H9 (cell line): Measurements from ENCODE around the gene SLC2A8. TPM values are rescaled to one million over a fixed set of nuclear protein-coding genes. Genes with fewer than 3 reads are reported as not detected.

ENCODE experiments used
- DNase-seq: peaks from one replicate; pipeline ENCODE4 v3.0.0-alpha.2; 2017
- H2AFZ ChIP-seq: one replicate; pipeline ENCODE4 v1.6.1; 2013; ENCODE audit warnings: mild to moderate bottlenecking, low read length, control low read depth, moderate library complexity
- H2AK5ac ChIP-seq: 2 replicates; pipeline ENCODE4 v1.6.1; 2013; ENCODE audit warnings: low read length, control low read depth, mixed read lengths; ENCODE audit not compliant: insufficient read length
- H2BK120ac ChIP-seq: one replicate; pipeline ENCODE4 v1.6.1; 2013; ENCODE audit warnings: low read depth, mild to moderate bottlenecking, low read length, control low read depth, inconsistent platforms; ENCODE audit not compliant: poor library complexity, severe bottlenecking
- H2BK12ac ChIP-seq: 2 replicates; pipeline ENCODE4 v1.6.1; 2013; ENCODE audit warnings: low read length, control low read depth, mixed read lengths, low read depth; ENCODE audit not compliant: insufficient read length
- H2BK15ac ChIP-seq: 2 replicates; pipeline ENCODE4 v1.6.1; 2013; ENCODE audit warnings: low read depth, low read length, control low read depth
- H2BK20ac ChIP-seq: one replicate; pipeline ENCODE4 v1.6.1; 2013; ENCODE audit warnings: low read depth, mild to moderate bottlenecking, low read length, control low read depth, inconsistent platforms; ENCODE audit not compliant: poor library complexity, severe bottlenecking
- H2BK5ac ChIP-seq: 2 replicates; pipeline ENCODE4 v1.6.1; 2013; ENCODE audit warnings: low read length, control low read depth, mixed read lengths; ENCODE audit not compliant: insufficient read length
- H3K14ac ChIP-seq: 2 replicates; pipeline ENCODE4 v1.6.1; 2013; ENCODE audit warnings: low read length, control low read depth; ENCODE audit not compliant: insufficient read depth
- H3K18ac ChIP-seq: 2 replicates; pipeline ENCODE4 v1.6.1; 2013; ENCODE audit warnings: low read depth, mild to moderate bottlenecking, mixed read lengths, low read length, control low read depth; ENCODE audit not compliant: insufficient read length
- H3K23ac ChIP-seq: 2 replicates; pipeline ENCODE4 v1.6.1; 2013; ENCODE audit warnings: low read length, control low read depth, mixed read lengths, low read depth; ENCODE audit not compliant: insufficient read length
- H3K23me2 ChIP-seq: 2 replicates; pipeline ENCODE4 v1.6.1; 2013; ENCODE audit warnings: low read depth, mild to moderate bottlenecking, mixed read lengths, low read length, control low read depth; ENCODE audit not compliant: insufficient read length, poor library complexity, severe bottlenecking
- H3K27ac ChIP-seq: 2 replicates; pipeline ENCODE4 v1.5.1; 2013; ENCODE audit warnings: low read length, control low read depth, mixed read lengths, low read depth; ENCODE audit not compliant: insufficient read length
- H3K27me3 ChIP-seq: 2 replicates; pipeline ENCODE4 v1.6.1; 2013; ENCODE audit warnings: low read length, control low read depth, inconsistent platforms; ENCODE audit not compliant: insufficient read depth
- H3K4ac ChIP-seq: 2 replicates; pipeline ENCODE4 v1.6.1; 2013; ENCODE audit warnings: low read depth, mild to moderate bottlenecking, control low read depth, inconsistent platforms, low read length, moderate library complexity
- H3K4me1 ChIP-seq: 2 replicates; pipeline ENCODE4 v1.6.1; 2013; ENCODE audit warnings: low read length, control low read depth, inconsistent platforms; ENCODE audit not compliant: insufficient read depth
- H3K4me2 ChIP-seq: 2 replicates; pipeline ENCODE4 v1.6.1; 2013; ENCODE audit warnings: low read length, control low read depth, mixed read lengths; ENCODE audit not compliant: insufficient read length, insufficient read depth
- H3K56ac ChIP-seq: 2 replicates; pipeline ENCODE4 v1.6.1; 2013; ENCODE audit warnings: low read depth, mild to moderate bottlenecking, mixed read lengths, low read length, control low read depth; ENCODE audit not compliant: insufficient read length
- H3K79me1 ChIP-seq: 2 replicates; pipeline ENCODE4 v1.6.1; 2013; ENCODE audit warnings: low read depth, mild to moderate bottlenecking, moderate library complexity, low read length, control low read depth, inconsistent platforms; ENCODE audit not compliant: insufficient read depth, poor library complexity, severe bottlenecking
- H3K79me2 ChIP-seq: 2 replicates; pipeline ENCODE4 v1.6.1; 2013; ENCODE audit warnings: low read length, control low read depth, inconsistent platforms; ENCODE audit not compliant: insufficient read depth
- H3K9ac ChIP-seq: 2 replicates; pipeline ENCODE4 v1.6.1; 2013; ENCODE audit warnings: low read length, control low read depth, mixed read lengths; ENCODE audit not compliant: insufficient read length; ENCODE audit errors: extremely low read depth
- H3K9me3 ChIP-seq: one replicate; pipeline ENCODE4 v1.6.1; 2013; ENCODE audit warnings: low read depth, low read length, inconsistent platforms; ENCODE audit not compliant: control insufficient read depth
- H3T11ph ChIP-seq: one replicate; pipeline ENCODE4 v1.6.1; 2013; ENCODE audit warnings: mild to moderate bottlenecking, low read length, control low read depth, inconsistent platforms
- H4K20me1 ChIP-seq: one replicate; pipeline ENCODE4 v1.6.1; 2013; ENCODE audit not compliant: control insufficient read depth, insufficient read length, insufficient read depth
- H4K5ac ChIP-seq: 2 replicates; pipeline ENCODE4 v1.6.1; 2013; ENCODE audit warnings: low read depth, mild to moderate bottlenecking, mixed read lengths, low read length, control low read depth; ENCODE audit not compliant: insufficient read length
- H4K8ac ChIP-seq: replicated peaks from 2 replicates; pipeline ENCODE4 v1.6.1; 2013; ENCODE audit warnings: low read length, control low read depth, mixed read lengths, low read depth; ENCODE audit not compliant: insufficient read length
- H4K91ac ChIP-seq: 2 replicates; pipeline ENCODE4 v1.6.1; 2013; ENCODE audit warnings: low read depth, mild to moderate bottlenecking, moderate library complexity, mixed read lengths, low read length, control low read depth; ENCODE audit not compliant: insufficient read length
- H3K27ac Mint-ChIP-seq, 3 experiments: 2 replicates in 2 of 3; 3 replicates in 1 of 3; pipeline ENCODE4 v1.8.0; 2020 to 2021; ENCODE audit warnings: mixed read lengths in 3 of 3, mild to moderate bottlenecking in 1 of 3, moderate library complexity in 1 of 3
- H3K27me3 Mint-ChIP-seq: 2 replicates; pipeline ENCODE4 v1.8.0; 2021; ENCODE audit warnings: low read depth, mild to moderate bottlenecking, moderate library complexity, mixed read lengths
- H3K36me3 Mint-ChIP-seq, 3 experiments: 2 replicates in 2 of 3; 3 replicates in 1 of 3; pipeline ENCODE4 v1.8.0; 2020 to 2021; ENCODE audit warnings: low read depth in 3 of 3, mixed read lengths in 3 of 3; ENCODE audit not compliant: insufficient read depth in 1 of 3
- H3K4me1 Mint-ChIP-seq, 2 experiments: 2 replicates each; pipeline ENCODE4 v1.8.0; 2020; ENCODE audit warnings: mixed read lengths in 2 of 2
- H3K4me3 Mint-ChIP-seq, 2 experiments: 2 replicates in 1 of 2; 3 replicates in 1 of 2; pipeline ENCODE4 v1.8.0; 2020 to 2021; ENCODE audit warnings: mild to moderate bottlenecking in 2 of 2, mixed read lengths in 2 of 2, moderate library complexity in 1 of 2
- H3K9me3 Mint-ChIP-seq, 2 experiments: 2 replicates in 1 of 2; 3 replicates in 1 of 2; pipeline ENCODE4 v1.8.0; 2020; ENCODE audit warnings: mild to moderate bottlenecking in 2 of 2, mixed read lengths in 2 of 2, moderate library complexity in 1 of 2
- CTCF ChIP-seq: fragments of 200-600 bp; sonication (generic); conservative IDR thresholded peaks from 3 replicates; pipeline ENCODE4 v1.8.0; 2021; ENCODE audit warnings: antibody characterized with exemption, mild to moderate bottlenecking
- WGBS: extraction: QIAGEN DNeasy Blood & Tissue Kit; methylation state at CpG from one replicate; pipeline ENCODE4 v1.1.7; 2013; ENCODE audit warnings: missing lambda C conversion rate, low lambda C conversion rate, mixed read lengths; ENCODE audit not compliant: insufficient read length; ENCODE audit errors: extremely low coverage; 5-methylcytosine and 5-hydroxymethylcytosine counted together
- total RNA-seq: library from RNA; stranded (reverse); gene quantifications from 2 replicates; pipeline ENCODE4 v1.2.1, GENCODE V29; 2021

The SLC2A8 gene
- total RNA-seq, 1 experiment from 2014 or later: 38.3 TPM

- Histone ChIP-seq H2AK5ac (no peak overlapping the region), H4K91ac (no peak overlapping the region), H2BK12ac (no peak overlapping the region), H3K23me2 (no peaks in the 10 kb centered on the region), H3K27ac (no peak overlapping the region), H3K56ac (no peak overlapping the region), H3K79me2 (no peaks in the 10 kb centered on the region), H2BK15ac (no peak overlapping the region), H3K4ac (no peak overlapping the region), H4K8ac (no peak overlapping the region), H2AFZ (no peak overlapping the region), H3K27me3 (no peaks in the 10 kb centered on the region), H3K9me3 (no peaks in the 10 kb centered on the region), H3K18ac (no peak overlapping the region), H4K5ac (no peak overlapping the region), H3K79me1 (no peaks in the 10 kb centered on the region), H3K14ac (no peak overlapping the region), H3T11ph (no peak overlapping the region), H3K9ac (no peak overlapping the region), H3K4me1 (no peaks in the 10 kb centered on the region), H4K20me1 (no peaks in the 10 kb centered on the region), H2BK5ac (no peak overlapping the region), H2BK120ac (no peak overlapping the region), H3K23ac (no peak overlapping the region), H2BK20ac (no peak overlapping the region), H3K4me2 (no peak overlapping the region)
- TF ChIP-seq CTCF: no peak
- Mint-ChIP-seq H3K27ac (peak overlapping the region in 2 of 3 experiments; percentile 19 to 42; a peak in 3 of 7 replicates), H3K4me3 (no peak overlapping the region; a peak in 1 of 5 replicates), H3K4me1 (peaks cover 24 to 29% of the 10 kb centered on the region in 2 experiments), H3K9me3 (no peaks in the 10 kb centered on the region), H3K36me3 (no peaks in the 10 kb centered on the region; a peak in 1 of 7 replicates), H3K27me3 (peaks cover 3% of the 10 kb centered on the region)
- no peak for DNase-seq
- WGBS: no CpG with 5 or more reads among the region's 6 CpGs
Measured at GRCh38 chr9:127368852-127369402, 28.0 kb upstream of the SLC2A8 start.
